NT2/D1 (cell line): ENCODE data around the gene SEMA3B.
"Not testable (repeated sequence)": the region's sequence is repeated elsewhere in the genome, so short reads cannot be mapped to it uniquely, and the experiment has no call there.

Source experiments
- DNase-seq: peaks from one replicate; pipeline ENCODE4 v3.0.0-alpha.2; 2011; ENCODE audit warnings: low read depth, low spot score
- H3K27me3 ChIP-seq: 2 replicates; pipeline ENCODE4 v1.6.0; 2011; ENCODE audit warnings: mild to moderate bottlenecking; ENCODE audit not compliant: insufficient read length, insufficient read depth
- H3K36me3 ChIP-seq: 2 replicates; pipeline ENCODE4 v1.6.1; 2011; ENCODE audit warnings: mild to moderate bottlenecking, low read length, mixed read lengths; ENCODE audit not compliant: insufficient read depth, insufficient read length
- H3K4me1 ChIP-seq: 2 replicates; pipeline ENCODE4 v1.5.1; 2011; ENCODE audit not compliant: insufficient read depth, insufficient read length
- H3K4me3 ChIP-seq: 2 replicates; pipeline ENCODE4 v1.5.1; 2011; ENCODE audit warnings: low read depth; ENCODE audit not compliant: insufficient read length
- H3K9ac ChIP-seq: 2 replicates; pipeline ENCODE4 v1.6.0; 2011; ENCODE audit warnings: low read depth; ENCODE audit not compliant: insufficient read length
- H3K9me3 ChIP-seq: 2 replicates; pipeline ENCODE4 v1.5.1; 2011; ENCODE audit warnings: mild to moderate bottlenecking, low read length; ENCODE audit not compliant: insufficient read depth
- SUZ12 ChIP-seq: IDR thresholded peaks from 2 replicates; pipeline ENCODE4 v1.6.1; 2011; ENCODE audit not compliant: insufficient read length, insufficient read depth; ENCODE audit errors: extremely low read depth
- YY1 ChIP-seq: IDR thresholded peaks from 2 replicates; pipeline ENCODE4 v1.6.1; 2011; ENCODE audit not compliant: insufficient read length, insufficient read depth
- ZNF274 ChIP-seq: IDR thresholded peaks from 2 replicates; pipeline ENCODE4 v1.6.1; 2011; ENCODE audit warnings: mild to moderate bottlenecking, low read depth, low read length

The SEMA3B gene

GRCh38 chr3:50275141-50275995, 6.4 kb downstream of the SEMA3B start:
- no peak overlapping the region for H3K4me3 ChIP-seq

GRCh38 chr3:50275996-50276761, 7.2 kb downstream of the SEMA3B start:
- H3K27me3 ChIP-seq, result no peaks in the 10 kb centered on the region
- no peak for DNase-seq
- TF ChIP-seq YY1, result no peak
- TF ChIP-seq SUZ12, result no peak
- no peak for TF ChIP-seq ZNF274
- peaks cover 68% of the 10 kb centered on the region for H3K36me3 ChIP-seq
- peaks cover 28% of the 10 kb centered on the region for H3K4me1 ChIP-seq
- no peaks in the 10 kb centered on the region for H3K9me3 ChIP-seq
- no peak overlapping the region for H3K9ac ChIP-seq
- no peak overlapping the region for H3K4me3 ChIP-seq

More at GRCh38 chr3:50275141-50275995, 6.4 kb downstream of the SEMA3B start:
- Histone ChIP-seq H3K9ac (no peak overlapping the region), H3K36me3 (peaks cover 76% of the 10 kb centered on the region), H3K4me1 (peaks cover 32% of the 10 kb centered on the region), H3K27me3 (no peaks in the 10 kb centered on the region), H3K9me3 (no peaks in the 10 kb centered on the region)
- TF ChIP-seq ZNF274, result no peak
- no peak for TF ChIP-seq SUZ12
- no peak for TF ChIP-seq YY1
- no peak for DNase-seq

- Histone ChIP-seq H3K9me3 (no peaks in the 10 kb centered on the region), H3K4me3 (no peak overlapping the region), H3K36me3 (peaks cover 63% of the 10 kb centered on the region), H3K9ac (no peak overlapping the region), H3K27me3 (no peaks in the 10 kb centered on the region), H3K4me1 (peaks cover 22% of the 10 kb centered on the region)
- DNase-seq, result no peak
- TF ChIP-seq ZNF274, result no peak
Measured at GRCh38 chr3:50276762-50277101, 7.8 kb downstream of the SEMA3B start.

GRCh38 chr3:50278123-50278879, 9.4 kb downstream of the SEMA3B start:
- H3K27me3 ChIP-seq, result no peaks in the 10 kb centered on the region
- no peaks in the 10 kb centered on the region for H3K9me3 ChIP-seq
- H3K4me1 ChIP-seq, result peaks cover 19% of the 10 kb centered on the region
- no peak for DNase-seq
- peaks cover 58% of the 10 kb centered on the region for H3K36me3 ChIP-seq
- TF ChIP-seq YY1, result no peak
- no peak for TF ChIP-seq SUZ12
- no peak for TF ChIP-seq ZNF274
- H3K9ac ChIP-seq, result peak overlapping the region; percentile 57
- H3K4me3 ChIP-seq, result no peak overlapping the region

- peaks cover 14% of the 10 kb centered on the region for H3K4me1 ChIP-seq
- no peak within 1 kb of the TSS for H3K4me3 ChIP-seq
- peak within 1 kb of the TSS; percentile 57 for H3K9ac ChIP-seq
Measured at GRCh38 chr3:50278880-50279224, 9.9 kb downstream of the SEMA3B start, which contains the start of gene LSMEM2. Gene LSMEM2 (plus strand): TSS chr3:50279087. CDS start chr3:50279114, 27 bp downstream.

GRCh38 chr3:50279255-50280016, 10.5 kb downstream of the SEMA3B start:
- H3K4me1 ChIP-seq, result peaks cover 11% of the 10 kb centered on the region
- TF ChIP-seq ZNF274, result no peak
- TF ChIP-seq SUZ12, result no peak
- no peak for TF ChIP-seq YY1
- H3K9me3 ChIP-seq, result no peaks in the 10 kb centered on the region

More at GRCh38 chr3:50278880-50279224, 9.9 kb downstream of the SEMA3B start, which contains the start of gene LSMEM2:
- DNase-seq, result no peak
- TF ChIP-seq ZNF274 (no peak), YY1 (no peak), SUZ12 (no peak)
- H3K27me3 ChIP-seq, result no peaks in the 10 kb centered on the region
- H3K36me3 ChIP-seq, result peaks cover 53% of the 10 kb centered on the region
- H3K9me3 ChIP-seq, result no peaks in the 10 kb centered on the region

GRCh38 chr3:50284121-50284520, 15.2 kb downstream of the SEMA3B start:
- H3K36me3 ChIP-seq, result peaks cover 36% of the 10 kb centered on the region
- not testable (repeated sequence) for H3K4me1 ChIP-seq, DNase-seq, H3K9ac ChIP-seq, H3K4me3 ChIP-seq, H3K9me3 ChIP-seq, H3K27me3 ChIP-seq

More at GRCh38 chr3:50279255-50280016, 10.5 kb downstream of the SEMA3B start:
- H3K4me3 ChIP-seq, result no peak overlapping the region
- no peak for DNase-seq
- peaks cover 47% of the 10 kb centered on the region for H3K36me3 ChIP-seq
- no peak overlapping the region for H3K9ac ChIP-seq
- H3K27me3 ChIP-seq, result no peaks in the 10 kb centered on the region
